Esophagus squamous epithelium (tissue), 4 donors: ENCODE results near the gene TEX50.

Experiments
- POLR2A ChIP-seq, 4 donors: fragments of 450-650 bp; IDR thresholded peaks; one replicate each; pipeline ENCODE4 v1.6.1; 2017; ENCODE audit warnings: antibody characterized with exemption in 4 of 4, mild to moderate bottlenecking in 4 of 4, moderate library complexity in 3 of 4
- TF ChIP-seq, protein P1 (sequence below), 6 experiments: fragments of 450-650 bp in 4 of 6; fragments of 200-600 bp in 2 of 6; sonication (generic) in 2 of 6; IDR thresholded peaks; one replicate each; pipeline ENCODE4 v1.5.1; 2016 to 2019; ENCODE audit warnings: antibody characterized with exemption in 6 of 6, mild to moderate bottlenecking in 4 of 6, moderate library complexity in 4 of 6

DNA sequence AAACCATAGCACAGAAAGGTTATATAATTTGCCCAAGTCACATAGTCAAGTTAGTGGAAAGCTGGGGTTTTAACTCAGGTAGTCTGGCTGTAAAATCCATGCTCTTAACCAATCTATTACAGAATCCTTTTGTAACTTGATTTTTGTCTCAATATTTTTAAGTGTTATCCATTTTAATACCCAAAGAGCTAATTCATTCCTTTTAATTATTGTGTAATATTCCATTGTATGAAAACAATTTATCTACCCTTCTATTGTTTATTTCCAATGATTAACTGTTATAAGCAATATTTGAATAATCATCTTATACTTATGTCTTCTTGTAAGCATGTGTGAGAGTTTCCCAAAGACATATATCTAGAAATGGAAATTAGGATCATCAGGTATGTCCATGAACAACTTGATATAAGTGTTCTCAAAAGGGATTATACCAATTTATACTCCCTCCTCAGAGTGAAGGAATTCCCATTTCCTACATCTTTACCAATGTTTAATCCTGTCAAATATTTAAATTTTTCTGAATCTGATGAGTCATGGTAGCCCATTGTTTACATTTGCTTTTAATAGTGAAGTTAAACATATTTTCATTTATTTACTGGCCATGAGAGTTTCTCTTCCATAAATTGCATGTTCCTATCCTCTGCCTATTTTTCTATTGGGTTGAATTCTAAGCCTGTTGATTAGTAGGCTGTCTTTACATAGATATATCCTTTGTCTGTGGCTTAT lies 13.9 kb downstream of the TEX50 start:
- TF ChIP-seq, protein P1, sequence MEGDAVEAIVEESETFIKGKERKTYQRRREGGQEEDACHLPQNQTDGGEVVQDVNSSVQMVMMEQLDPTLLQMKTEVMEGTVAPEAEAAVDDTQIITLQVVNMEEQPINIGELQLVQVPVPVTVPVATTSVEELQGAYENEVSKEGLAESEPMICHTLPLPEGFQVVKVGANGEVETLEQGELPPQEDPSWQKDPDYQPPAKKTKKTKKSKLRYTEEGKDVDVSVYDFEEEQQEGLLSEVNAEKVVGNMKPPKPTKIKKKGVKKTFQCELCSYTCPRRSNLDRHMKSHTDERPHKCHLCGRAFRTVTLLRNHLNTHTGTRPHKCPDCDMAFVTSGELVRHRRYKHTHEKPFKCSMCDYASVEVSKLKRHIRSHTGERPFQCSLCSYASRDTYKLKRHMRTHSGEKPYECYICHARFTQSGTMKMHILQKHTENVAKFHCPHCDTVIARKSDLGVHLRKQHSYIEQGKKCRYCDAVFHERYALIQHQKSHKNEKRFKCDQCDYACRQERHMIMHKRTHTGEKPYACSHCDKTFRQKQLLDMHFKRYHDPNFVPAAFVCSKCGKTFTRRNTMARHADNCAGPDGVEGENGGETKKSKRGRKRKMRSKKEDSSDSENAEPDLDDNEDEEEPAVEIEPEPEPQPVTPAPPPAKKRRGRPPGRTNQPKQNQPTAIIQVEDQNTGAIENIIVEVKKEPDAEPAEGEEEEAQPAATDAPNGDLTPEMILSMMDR (IDR thresholded peaks at IDR 0.05), result no peak
- no peak for TF ChIP-seq POLR2A (IDR thresholded peaks at IDR 0.05)
